HCT116 (cell line): ENCODE data around the gene COL5A1. TPM values are rescaled to one million over a fixed set of nuclear protein-coding genes. Genes with fewer than 3 reads are reported as not detected.

Experiments used
- ATAC-seq: fragments of 200-7000 bp; cut with Tn5 transposase; 2 replicates; pipeline ENCODE4 v1.9.1; 2020; ENCODE audit warnings: mild to moderate bottlenecking, moderate library complexity
- BruUV-seq: library from RNA; stranded (reverse); fragments of 400-500 nt; replicated peaks from 2 replicates; lab custom pipeline; 2021; lab: Mats Ljungman, UMichigan
- CTCF ChIA-PET: fragments of 300-600 bp; sonication (Branson Sonifier 250); formaldehyde crosslinking; loops from one replicate; lab custom pipeline; 2021; ENCODE audit warnings: antibody characterized with exemption; lab: Charles Lee
- POLR2A ChIA-PET: fragments of 300-600, 350-600 bp; sonication (Branson Sonifier 250); formaldehyde crosslinking; loops from one replicate; lab custom pipeline; 2021; ENCODE audit warnings: antibody characterized with exemption; lab: Charles Lee
- RAD21 ChIA-PET, 2 experiments: fragments of 300-600 bp; sonication (Branson Sonifier 250); formaldehyde crosslinking; loops; one replicate each; lab custom pipeline; 2023; ENCODE audit warnings: low total read pairs in 2 of 2; ENCODE audit not compliant: uncharacterized antibody in 2 of 2, unreplicated experiment in 2 of 2, low non-redundant PET in 1 of 2; lab: Charles Lee
- DNase-seq: peaks from one replicate; pipeline ENCODE4 v3.0.0-alpha.2; 2010; ENCODE audit warnings: low read depth, low spot score
- H2AFZ ChIP-seq: fragments of 200-600 bp; shearing (Covaris generic), sonication (generic); 2 replicates; pipeline ENCODE4 v1.6.1; 2017; ENCODE audit warnings: low read depth, mixed run types, mixed read lengths, antibody characterized with exemption, low read length; ENCODE audit not compliant: poor library complexity, severe bottlenecking
- H3K27ac ChIP-seq: 2 replicates; pipeline ENCODE4 v1.5.1; 2012; ENCODE audit warnings: low read depth, low read length
- H3K27me3 ChIP-seq: fragments of 200-600 bp; sonication (generic); 2 replicates; pipeline ENCODE4 v1.6.1; 2016; ENCODE audit warnings: mixed run types, low read length, mixed read lengths; ENCODE audit not compliant: insufficient read depth
- H3K36me3 ChIP-seq, 2 experiments: fragments of 200-500 bp in 1 of 2; fragments of 200-600 bp in 1 of 2; sonication (Bioruptor generic) in 1 of 2; sonication (generic) in 1 of 2; 2 replicates each; pipeline versions ENCODE4 v1.5.1 to v1.6.1; 2014 to 2016; ENCODE audit warnings: low read length in 2 of 2, inconsistent platforms in 1 of 2, mixed read lengths in 1 of 2, mixed run types in 1 of 2; ENCODE audit not compliant: insufficient read depth in 2 of 2, control insufficient read depth in 1 of 2
- H3K4me1 ChIP-seq, 2 experiments: fragments of 200-600 bp in 1 of 2; sonication (generic) in 1 of 2; 2 replicates each; pipeline versions ENCODE4 v1.5.1 to v1.6.1; 2012 to 2017; ENCODE audit warnings: low read length in 2 of 2, inconsistent platforms in 1 of 2, mild to moderate bottlenecking in 1 of 2, mixed read lengths in 1 of 2, mixed run types in 1 of 2, moderate library complexity in 1 of 2; ENCODE audit not compliant: insufficient read depth in 2 of 2, control insufficient read depth in 1 of 2
- H3K4me2 ChIP-seq: fragments of 200-600 bp; sonication (generic); 2 replicates; pipeline ENCODE4 v1.6.1; 2017; ENCODE audit warnings: mixed run types, low read length, mixed read lengths
- H3K4me3 ChIP-seq, 2 experiments: fragments of 200-600 bp in 1 of 2; sonication (generic) in 1 of 2; replicated peaks in 1 of 2; 2 replicates each; pipeline ENCODE4 v1.5.1; 2011 to 2016; ENCODE audit warnings: low read length in 2 of 2, control low read depth in 1 of 2, low read depth in 1 of 2, mild to moderate bottlenecking in 1 of 2, mixed read lengths in 1 of 2, mixed run types in 1 of 2
- H3K79me2 ChIP-seq: fragments of 200-600 bp; sonication (generic); 2 replicates; pipeline ENCODE4 v1.6.1; 2017; ENCODE audit warnings: mild to moderate bottlenecking, mixed run types, low read length, moderate library complexity, mixed read lengths; ENCODE audit not compliant: insufficient read depth
- H3K9ac ChIP-seq: fragments of 200-600 bp; sonication (generic); 2 replicates; pipeline ENCODE4 v1.6.1; 2016; ENCODE audit warnings: low read length, mixed read lengths
- H3K9me2 ChIP-seq: fragments of 200-600 bp; sonication (generic), shearing (Covaris generic); 2 replicates; pipeline ENCODE4 v1.6.1; 2017; ENCODE audit warnings: mixed run types, mild to moderate bottlenecking, moderate library complexity; ENCODE audit not compliant: insufficient read depth
- H3K9me3 ChIP-seq, 2 experiments: fragments of 200-500 bp in 1 of 2; fragments of 200-600 bp in 1 of 2; sonication (Bioruptor generic) in 1 of 2; sonication (generic) in 1 of 2; 2 replicates each; pipeline ENCODE4 v1.6.1; 2014 to 2017; ENCODE audit warnings: low read length in 2 of 2, mixed read lengths in 2 of 2, inconsistent platforms in 1 of 2, low read depth in 1 of 2, mild to moderate bottlenecking in 1 of 2, mixed run types in 1 of 2, moderate library complexity in 1 of 2; ENCODE audit not compliant: control insufficient read depth in 1 of 2, insufficient read depth in 1 of 2
- H4K20me1 ChIP-seq: fragments of 200-600 bp; sonication (generic), shearing (Covaris generic); 2 replicates; pipeline ENCODE4 v1.6.1; 2017; ENCODE audit warnings: mixed run types, mild to moderate bottlenecking, moderate library complexity; ENCODE audit not compliant: insufficient read depth
- ATF3 ChIP-seq: IDR thresholded peaks from 2 replicates; pipeline ENCODE4 v1.6.1; 2012
- CBX3 ChIP-seq: IDR thresholded peaks from 2 replicates; pipeline ENCODE4 v1.6.1; 2012; ENCODE audit warnings: low read depth
- EZH2 ChIP-seq: fragments of 200-600 bp; sonication (generic); IDR thresholded peaks from 2 replicates; pipeline ENCODE4 v1.6.1; 2017; ENCODE audit warnings: antibody characterized with exemption, mixed run types
- JUND ChIP-seq: IDR thresholded peaks from 2 replicates; pipeline ENCODE4 v1.6.1; 2012
- POLR2A ChIP-seq: IDR thresholded peaks from 2 replicates; pipeline ENCODE4 v1.7.0; 2011; ENCODE audit warnings: borderline replicate concordance; ENCODE audit not compliant: insufficient read depth, insufficient read length; ENCODE audit errors: extremely low read depth
- SIN3A ChIP-seq: IDR thresholded peaks from 2 replicates; pipeline ENCODE4 v1.6.1; 2012; ENCODE audit warnings: low read depth
- YY1 ChIP-seq: IDR thresholded peaks from 2 replicates; pipeline ENCODE4 v1.6.1; 2011; ENCODE audit warnings: low read length, low read depth, moderate library complexity, mild to moderate bottlenecking; ENCODE audit not compliant: insufficient replicate concordance; ENCODE audit errors: extremely low read depth
- ZFX ChIP-seq: fragments of 450-650 bp; IDR thresholded peaks from 2 replicates; pipeline ENCODE4 v1.6.1; 2017
- intact Hi-C: fragments of 100-400 bp; cut with micrococcal nuclease; formaldehyde crosslinking; loops from 2 replicates; pipeline ENCODE4 v1.10.0; 2022
- total RNA-seq: library from RNA; stranded (reverse); gene quantifications from one replicate; pipeline ENCODE4 v1.2.1, GENCODE V29; 2021; ENCODE audit not compliant: unreplicated experiment
- TF ChIP-seq, protein P1 (sequence below), 3 experiments: fragments of 200-600 bp in 1 of 3; sonication (generic) in 1 of 3; IDR thresholded peaks in 2 of 3; conservative IDR thresholded peaks in 1 of 3; 2 replicates each; pipeline ENCODE4 v1.5.1; 2012 to 2017; ENCODE audit warnings: low read depth in 2 of 3, low read length in 2 of 3, antibody characterized with exemption in 1 of 3, borderline replicate concordance in 1 of 3, control low read depth in 1 of 3, mild to moderate bottlenecking in 1 of 3, mixed read lengths in 1 of 3, mixed run types in 1 of 3, moderate library complexity in 1 of 3; ENCODE audit not compliant: insufficient read depth in 1 of 3

The COL5A1 gene
- total RNA-seq, 1 experiment from 2014 or later, result 0.30 TPM

DNA sequence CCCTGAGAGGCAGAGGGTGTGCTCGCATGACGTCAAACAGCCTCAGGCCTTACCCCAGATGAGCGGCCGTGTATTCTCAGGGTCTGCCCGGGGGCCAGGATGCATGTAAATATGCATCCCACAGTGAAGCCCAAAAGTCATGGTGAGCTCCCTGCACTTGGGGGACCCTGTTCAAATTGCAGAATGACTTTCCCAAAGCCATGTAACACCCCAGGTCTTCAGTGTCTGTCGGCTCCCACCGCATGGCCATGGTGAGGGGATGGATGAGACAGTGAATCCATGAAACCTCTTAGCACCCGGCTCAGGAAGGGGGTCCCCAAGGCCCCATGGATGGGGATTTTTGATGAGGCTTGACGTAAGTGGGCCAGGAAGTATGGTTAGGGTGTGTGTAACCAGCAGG, 9.3 kb upstream of the COL5A1 start:
- no peaks in the 10 kb centered on the region for H3K9me3 ChIP-seq
- no peak overlapping the region for H3K4me2 ChIP-seq
- H3K9ac ChIP-seq, result no peak overlapping the region
- BruUV-seq, result no TSS peak
- no peak for ATAC-seq
- ChIA-PET RAD21 (no interaction called here), POLR2A (no interaction called here), CTCF (no interaction called here)
- no peak overlapping the region for H2AFZ ChIP-seq
- no peaks in the 10 kb centered on the region for H3K4me1 ChIP-seq
- no peaks in the 10 kb centered on the region for H3K79me2 ChIP-seq
- TF ChIP-seq CBX3 (no peak), ATF3 (no peak), POLR2A (no peak), ZFX (no peak), JUND (no peak), YY1 (no peak), EZH2 (no peak), SIN3A (no peak)
- TF ChIP-seq, protein P1, sequence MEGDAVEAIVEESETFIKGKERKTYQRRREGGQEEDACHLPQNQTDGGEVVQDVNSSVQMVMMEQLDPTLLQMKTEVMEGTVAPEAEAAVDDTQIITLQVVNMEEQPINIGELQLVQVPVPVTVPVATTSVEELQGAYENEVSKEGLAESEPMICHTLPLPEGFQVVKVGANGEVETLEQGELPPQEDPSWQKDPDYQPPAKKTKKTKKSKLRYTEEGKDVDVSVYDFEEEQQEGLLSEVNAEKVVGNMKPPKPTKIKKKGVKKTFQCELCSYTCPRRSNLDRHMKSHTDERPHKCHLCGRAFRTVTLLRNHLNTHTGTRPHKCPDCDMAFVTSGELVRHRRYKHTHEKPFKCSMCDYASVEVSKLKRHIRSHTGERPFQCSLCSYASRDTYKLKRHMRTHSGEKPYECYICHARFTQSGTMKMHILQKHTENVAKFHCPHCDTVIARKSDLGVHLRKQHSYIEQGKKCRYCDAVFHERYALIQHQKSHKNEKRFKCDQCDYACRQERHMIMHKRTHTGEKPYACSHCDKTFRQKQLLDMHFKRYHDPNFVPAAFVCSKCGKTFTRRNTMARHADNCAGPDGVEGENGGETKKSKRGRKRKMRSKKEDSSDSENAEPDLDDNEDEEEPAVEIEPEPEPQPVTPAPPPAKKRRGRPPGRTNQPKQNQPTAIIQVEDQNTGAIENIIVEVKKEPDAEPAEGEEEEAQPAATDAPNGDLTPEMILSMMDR (IDR thresholded peaks at IDR 0.05 in 2 of 3, conservative IDR thresholded peaks at IDR 0.05 in 1 of 3; ENCODE audit: borderline replicate concordance in 1 of 3, insufficient read depth in 1 of 3, low read depth in 2 of 3, low read length in 2 of 3), result no peak
- no peaks in the 10 kb centered on the region for H4K20me1 ChIP-seq
- no peak for DNase-seq
- H3K27me3 ChIP-seq, result no peaks in the 10 kb centered on the region; the same call in 1 of the 2 replicates
- H3K4me3 ChIP-seq, result no peak overlapping the region
- H3K9me2 ChIP-seq, result no peaks in the 10 kb centered on the region
- no peaks in the 10 kb centered on the region for H3K36me3 ChIP-seq
- H3K27ac ChIP-seq, result no peak overlapping the region
- intact Hi-C loops, result no loop called here
